Calu3 (cell line): ENCODE measurements around the gene IRF2BP2. TPM values are rescaled to one million over a fixed set of nuclear protein-coding genes. Genes with fewer than 3 reads are reported as not detected.

Source experiments
- BruUV-seq: library from RNA; stranded (reverse); fragments of 400-500 nt; replicated peaks from 2 replicates; lab custom pipeline; 2021; lab: Mats Ljungman, UMichigan
- CTCF ChIA-PET: fragments of 300-600 bp; sonication (Branson Sonifier 250); formaldehyde crosslinking; loops from one replicate; lab custom pipeline; 2022; ENCODE audit warnings: antibody characterized with exemption; lab: Charles Lee
- DNase-seq: peaks from one replicate; pipeline ENCODE4 v3.0.0; 2022
- H3K27ac Mint-ChIP-seq: one replicate; pipeline ENCODE4 v1.8.0; 2022; ENCODE audit warnings: mixed read lengths; ENCODE audit not compliant: unreplicated experiment
- H3K27me3 Mint-ChIP-seq: one replicate; pipeline ENCODE4 v1.8.0; 2022; ENCODE audit warnings: mixed read lengths; ENCODE audit not compliant: unreplicated experiment
- H3K36me3 Mint-ChIP-seq: one replicate; pipeline ENCODE4 v1.8.0; 2022; ENCODE audit warnings: mild to moderate bottlenecking, moderate library complexity, mixed read lengths; ENCODE audit not compliant: insufficient read depth, unreplicated experiment
- H3K4me1 Mint-ChIP-seq: one replicate; pipeline ENCODE4 v1.8.0; 2022; ENCODE audit warnings: mild to moderate bottlenecking, low read depth, mixed read lengths; ENCODE audit not compliant: unreplicated experiment
- H3K4me3 Mint-ChIP-seq: one replicate; pipeline ENCODE4 v1.8.0; 2022; ENCODE audit warnings: mild to moderate bottlenecking, low read depth, moderate library complexity, mixed read lengths; ENCODE audit not compliant: unreplicated experiment
- H3K9me3 Mint-ChIP-seq: one replicate; pipeline ENCODE4 v1.8.0; 2022; ENCODE audit warnings: low read depth, mixed read lengths; ENCODE audit not compliant: unreplicated experiment
- intact Hi-C: fragments of 100-400 bp; cut with micrococcal nuclease; formaldehyde crosslinking; loops from one replicate; pipeline ENCODE4 v1.10.0; 2022; ENCODE audit not compliant: unreplicated experiment
- total RNA-seq: library from RNA; stranded (reverse); gene quantifications from 2 replicates; pipeline ENCODE4 v1.2.3, GENCODE V29; 2022
- TF ChIP-seq, protein P1 (sequence below): fragments of 200-600 bp; IDR thresholded peaks from one replicate; pipeline ENCODE4 v1.8.0; 2022; ENCODE audit warnings: antibody characterized with exemption; ENCODE audit not compliant: unreplicated experiment

Gene IRF2BP2
- total RNA-seq, 1 experiment from 2014 or later: 192 TPM

DNA sequence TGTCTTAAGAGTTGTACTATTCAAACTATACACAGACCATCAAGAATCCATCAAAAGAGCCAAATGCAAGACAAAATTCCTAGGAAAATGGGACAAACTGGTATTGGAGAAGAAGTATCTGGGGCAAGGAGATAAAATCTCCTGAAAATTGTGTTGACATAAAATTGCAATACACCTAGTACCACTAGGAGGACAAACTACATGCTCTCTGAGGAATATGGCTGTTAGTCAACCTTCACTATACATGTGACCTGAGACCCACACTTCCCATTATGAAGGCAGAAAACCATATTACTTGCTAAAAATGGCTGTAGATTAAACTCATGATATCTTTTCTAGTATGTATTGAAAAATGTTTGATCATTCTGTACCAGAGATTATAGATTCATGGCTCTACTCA is 30.0 kb downstream of the IRF2BP2 start:
- Mint-ChIP-seq H3K36me3 (no peaks in the 10 kb centered on the region), H3K9me3 (no peaks in the 10 kb centered on the region), H3K4me3 (no peak overlapping the region), H3K27ac (no peak overlapping the region), H3K27me3 (no peaks in the 10 kb centered on the region), H3K4me1 (no peaks in the 10 kb centered on the region)
- BruUV-seq: no TSS peak
- intact Hi-C loops: no loop called here
- CTCF ChIA-PET: no interaction called here
- TF ChIP-seq, protein P1, sequence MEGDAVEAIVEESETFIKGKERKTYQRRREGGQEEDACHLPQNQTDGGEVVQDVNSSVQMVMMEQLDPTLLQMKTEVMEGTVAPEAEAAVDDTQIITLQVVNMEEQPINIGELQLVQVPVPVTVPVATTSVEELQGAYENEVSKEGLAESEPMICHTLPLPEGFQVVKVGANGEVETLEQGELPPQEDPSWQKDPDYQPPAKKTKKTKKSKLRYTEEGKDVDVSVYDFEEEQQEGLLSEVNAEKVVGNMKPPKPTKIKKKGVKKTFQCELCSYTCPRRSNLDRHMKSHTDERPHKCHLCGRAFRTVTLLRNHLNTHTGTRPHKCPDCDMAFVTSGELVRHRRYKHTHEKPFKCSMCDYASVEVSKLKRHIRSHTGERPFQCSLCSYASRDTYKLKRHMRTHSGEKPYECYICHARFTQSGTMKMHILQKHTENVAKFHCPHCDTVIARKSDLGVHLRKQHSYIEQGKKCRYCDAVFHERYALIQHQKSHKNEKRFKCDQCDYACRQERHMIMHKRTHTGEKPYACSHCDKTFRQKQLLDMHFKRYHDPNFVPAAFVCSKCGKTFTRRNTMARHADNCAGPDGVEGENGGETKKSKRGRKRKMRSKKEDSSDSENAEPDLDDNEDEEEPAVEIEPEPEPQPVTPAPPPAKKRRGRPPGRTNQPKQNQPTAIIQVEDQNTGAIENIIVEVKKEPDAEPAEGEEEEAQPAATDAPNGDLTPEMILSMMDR: peak; percentile 38
- DNase-seq: no peak

DNA sequence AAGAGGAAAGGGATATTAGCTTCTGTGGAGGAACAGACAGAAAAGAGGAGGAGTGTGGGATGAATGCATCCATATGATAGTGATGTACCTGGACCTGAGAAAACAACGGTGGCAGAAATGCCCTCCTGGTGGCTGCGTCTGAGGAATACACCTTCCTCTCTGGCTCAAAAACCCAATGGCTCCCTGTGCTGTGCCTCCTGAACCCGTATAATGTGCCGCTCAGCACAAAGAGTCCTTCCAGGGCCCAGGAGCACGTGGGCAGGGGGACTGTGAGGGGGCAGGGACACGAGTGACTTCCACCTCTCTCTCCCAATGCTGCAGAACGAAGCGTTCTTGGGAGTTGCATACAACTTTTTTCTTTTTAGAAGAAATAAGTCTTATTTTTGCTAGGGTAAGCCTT is 31.2 kb downstream of the IRF2BP2 start:
- no peaks in the 10 kb centered on the region for H3K36me3 Mint-ChIP-seq
- H3K9me3 Mint-ChIP-seq: no peaks in the 10 kb centered on the region
- BruUV-seq: no TSS peak
- intact Hi-C loops: no loop called here
- TF ChIP-seq, protein P1: no peak
- CTCF ChIA-PET: no interaction called here
- H3K27me3 Mint-ChIP-seq: no peaks in the 10 kb centered on the region
- no peak overlapping the region for H3K4me3 Mint-ChIP-seq
- H3K27ac Mint-ChIP-seq: no peak overlapping the region
- no peaks in the 10 kb centered on the region for H3K4me1 Mint-ChIP-seq
- DNase-seq: no peak

DNA sequence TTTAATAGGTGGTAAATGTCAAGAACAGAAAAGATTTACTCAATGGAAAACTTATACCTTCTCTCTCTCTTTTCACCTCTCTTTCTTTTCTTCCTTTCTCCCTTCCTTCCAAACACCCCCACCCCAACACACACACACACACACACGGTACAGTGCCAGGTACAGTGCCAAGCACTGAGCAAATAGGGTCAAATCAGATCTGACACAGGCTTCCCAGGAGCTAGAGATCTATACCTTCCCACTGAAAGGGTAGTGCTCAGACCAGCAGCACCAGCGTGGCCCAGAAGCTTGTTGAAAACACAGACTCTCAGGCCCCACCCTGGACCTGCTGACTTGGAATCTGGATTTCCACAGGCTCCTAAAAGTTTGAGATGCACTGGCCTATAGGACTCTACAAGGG is 31.9 kb downstream of the IRF2BP2 start:
- intact Hi-C loops: no loop called here
- H3K9me3 Mint-ChIP-seq: no peaks in the 10 kb centered on the region
- TF ChIP-seq, protein P1: no peak
- CTCF ChIA-PET: no interaction called here
- DNase-seq: no peak
- no peak overlapping the region for H3K27ac Mint-ChIP-seq
- H3K36me3 Mint-ChIP-seq: no peaks in the 10 kb centered on the region
- no peaks in the 10 kb centered on the region for H3K27me3 Mint-ChIP-seq
- no TSS peak for BruUV-seq
- H3K4me1 Mint-ChIP-seq: no peaks in the 10 kb centered on the region
- no peak overlapping the region for H3K4me3 Mint-ChIP-seq

DNA sequence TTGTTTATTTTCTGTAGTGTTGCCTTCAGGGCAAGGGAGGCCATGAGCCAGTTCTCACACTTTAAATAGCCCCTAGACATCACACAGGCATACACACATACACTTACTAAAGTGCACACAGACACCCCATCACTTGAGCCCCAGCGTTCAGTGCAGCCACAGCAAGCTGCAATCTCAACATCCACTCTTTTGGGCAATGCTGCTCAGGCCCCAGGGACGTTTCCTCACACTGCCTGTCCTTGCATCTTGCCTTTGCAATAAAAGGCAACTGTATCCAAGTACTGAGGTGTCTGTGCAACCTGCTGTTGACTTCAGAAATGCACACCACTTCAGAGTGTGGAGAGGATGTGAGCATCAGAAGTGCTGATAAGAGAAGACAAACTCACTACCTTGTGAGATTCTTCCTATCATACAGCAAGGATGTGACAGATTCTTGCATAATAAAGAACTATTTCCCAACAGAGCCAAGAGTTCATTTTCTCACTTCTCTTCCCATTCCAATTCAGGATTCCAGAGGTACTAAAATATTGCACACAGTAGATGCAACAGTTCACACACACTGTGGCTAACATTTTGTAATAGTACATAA is 36.2 kb downstream of the IRF2BP2 start:
- intact Hi-C loops: no loop called here
- Mint-ChIP-seq H3K4me3 (no peak overlapping the region), H3K27me3 (no peaks in the 10 kb centered on the region), H3K9me3 (no peaks in the 10 kb centered on the region), H3K4me1 (no peaks in the 10 kb centered on the region), H3K27ac (no peak overlapping the region), H3K36me3 (no peaks in the 10 kb centered on the region)
- no TSS peak for BruUV-seq
- TF ChIP-seq, protein P1: no peak
- CTCF ChIA-PET: no interaction called here
- no peak for DNase-seq
